ENCODE data around the gene TANC2. TPM values are rescaled to one million over a fixed set of nuclear protein-coding genes. Genes with fewer than 3 reads are reported as not detected.

TANC2 gene
- polyA plus RNA-seq (2011; rRNA removed), result 33.7 and 60.6 TPM in 2 replicates
- polyA plus RNA-seq (2012; cell fraction: cytosol; rRNA removed), result 8.3 and 10.8 TPM in 2 replicates
- 13.3 and 18.1 TPM in 2 replicates for polyA plus RNA-seq (2012; cell fraction: nucleus; rRNA removed)
- 16.3 to 19.4 TPM (median 17.9 TPM) in 3 replicates for polyA plus RNA-seq (2017; fragmentation: RNase III; extraction: RNeasy Plus Mini Kit Qiagen cat#74134 plus additional on column Dnase treatment)
- 584 and 615 TPM in 2 replicates for polyA minus RNA-seq (2011; rRNA and poly(A)+ RNA removed)

- H3K4me1 ChIP-seq, result peaks cover 59% of the 10 kb centered on the region
- no peak for FAIRE-seq
- H3K4me2 ChIP-seq, result peak within 1 kb of the TSS; percentile 86
- ChIA-PET CTCF (interaction anchor here (0.7 to 2.2 kb wide), 12 partner anchors 15 to 293 kb away, joined by 3 to 11 read pairs (median 4); no protein-coding TSS in a partner anchor), POLR2A (interaction anchor here (0.5 to 2.4 kb wide), 10 partner anchors 71 to 261 kb away, joined by 3 to 12 read pairs (median 5); no protein-coding TSS in a partner anchor)
- peak; percentile 72 to 75 for ATAC-seq
- H3K27ac ChIP-seq, result peak within 1 kb of the TSS; percentile 98
- peak; percentile 92 to 95 for DNase-seq (ENCODE audit: low read depth in 1 of 2, low spot score in 1 of 2)
- H3K9me3 ChIP-seq, result no peaks in the 10 kb centered on the region
- 11% methylated on average over 18 of the region's 81 CpGs for WGBS (ENCODE audit: missing lambda C conversion rate)
- peak within 1 kb of the TSS; percentile 98 for H3K4me3 ChIP-seq
- TF ChIP-seq CBX2 (IDR thresholded peaks at IDR 0.05; ENCODE audit: borderline replicate concordance, low read depth) (no peak), RAD21 (conservative IDR thresholded peaks at IDR 0.05 in 1 of 2, IDR thresholded peaks at IDR 0.05 in 1 of 2) (no peak), FOSB (CRISPR knock-in tag; IDR thresholded peaks at IDR 0.05) (no peak), ZSCAN20 (CRISPR knock-in tag; IDR thresholded peaks at IDR 0.05) (no peak), ELK1 (IDR thresholded peaks at IDR 0.05; ENCODE audit: low read depth, low read length) (no peak), HDAC2 (IDR thresholded peaks at IDR 0.05) (no peak), SMC3 (IDR thresholded peaks at IDR 0.05) (no peak; the same call in 2 of the 3 replicates), RNF2 (IDR thresholded peaks at IDR 0.05; ENCODE audit: borderline replicate concordance, low read depth) (no peak), HOXB5 (CRISPR knock-in tag; IDR thresholded peaks at IDR 0.05) (peak; percentile 45; the same call in 1 of the 2 replicates), CTCF (IDR thresholded peaks at IDR 0.05) (peak; percentile 49), POLR2AphosphoS2 (conservative IDR thresholded peaks at IDR 0.05; ENCODE audit: low read length) (no peak), PHF8 (IDR thresholded peaks at IDR 0.05; ENCODE audit: borderline replicate concordance, low read depth) (peak; percentile 70; the same call in 1 of the 2 replicates), NR3C1 (IDR thresholded peaks at IDR 0.05) (no peak), FOXS1 (CRISPR knock-in tag; IDR thresholded peaks at IDR 0.05) (no peak), BCL3 (IDR thresholded peaks at IDR 0.05) (peak; percentile 36; the same call in 1 of the 3 replicates), JUN (IDR thresholded peaks at IDR 0.05) (peak; percentile 55 to 86; a peak in 4 of 5 replicates), EHMT2 (IDR thresholded peaks at IDR 0.05; ENCODE audit: low read depth) (no peak), ATOH8 (CRISPR knock-in tag; IDR thresholded peaks at IDR 0.05; ENCODE audit: low read depth) (0 out of 2 replicates have a peak, but pooled peaks have one; percentile 46), FOSL2 (IDR thresholded peaks at IDR 0.05) (no peak), FOSL2 (CRISPR knock-in tag; IDR thresholded peaks at IDR 0.05) (peak; percentile 48; the same call in 1 of the 2 replicates), HOXB13 (CRISPR knock-in tag; IDR thresholded peaks at IDR 0.05; ENCODE audit: low read depth) (no peak), MAZ (IDR thresholded peaks at IDR 0.05; ENCODE audit: borderline replicate concordance, low read depth, low read length) (no peak), BHLHE40 (IDR thresholded peaks at IDR 0.05; ENCODE audit: low read depth, low read length) (peak; percentile 91), HOXA7 (CRISPR knock-in tag; IDR thresholded peaks at IDR 0.05) (no peak), POLR2A (IDR thresholded peaks at IDR 0.05; ENCODE audit: low read length) (peak; percentile 20), MYC (IDR thresholded peaks at IDR 0.05; ENCODE audit: borderline replicate concordance, low read length) (peak; percentile 31; the same call in 1 of the 2 replicates)
- TF ChIP-seq, protein P1, sequence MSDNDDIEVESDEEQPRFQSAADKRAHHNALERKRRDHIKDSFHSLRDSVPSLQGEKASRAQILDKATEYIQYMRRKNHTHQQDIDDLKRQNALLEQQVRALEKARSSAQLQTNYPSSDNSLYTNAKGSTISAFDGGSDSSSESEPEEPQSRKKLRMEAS (IDR thresholded peaks at IDR 0.05), result peak; percentile 95
- TF ChIP-seq, protein P2, sequence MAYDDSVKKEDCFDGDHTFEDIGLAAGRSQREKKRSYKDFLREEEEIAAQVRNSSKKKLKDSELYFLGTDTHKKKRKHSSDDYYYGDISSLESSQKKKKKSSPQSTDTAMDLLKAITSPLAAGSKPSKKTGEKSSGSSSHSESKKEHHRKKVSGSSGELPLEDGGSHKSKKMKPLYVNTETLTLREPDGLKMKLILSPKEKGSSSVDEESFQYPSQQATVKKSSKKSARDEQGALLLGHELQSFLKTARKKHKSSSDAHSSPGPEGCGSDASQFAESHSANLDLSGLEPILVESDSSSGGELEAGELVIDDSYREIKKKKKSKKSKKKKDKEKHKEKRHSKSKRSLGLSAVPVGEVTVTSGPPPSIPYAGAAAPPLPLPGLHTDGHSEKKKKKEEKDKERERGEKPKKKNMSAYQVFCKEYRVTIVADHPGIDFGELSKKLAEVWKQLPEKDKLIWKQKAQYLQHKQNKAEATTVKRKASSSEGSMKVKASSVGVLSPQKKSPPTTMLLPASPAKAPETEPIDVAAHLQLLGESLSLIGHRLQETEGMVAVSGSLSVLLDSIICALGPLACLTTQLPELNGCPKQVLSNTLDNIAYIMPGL (CRISPR knock-in tag; IDR thresholded peaks at IDR 0.05; ENCODE audit: borderline replicate concordance), result no peak
- TF ChIP-seq, protein P3, sequence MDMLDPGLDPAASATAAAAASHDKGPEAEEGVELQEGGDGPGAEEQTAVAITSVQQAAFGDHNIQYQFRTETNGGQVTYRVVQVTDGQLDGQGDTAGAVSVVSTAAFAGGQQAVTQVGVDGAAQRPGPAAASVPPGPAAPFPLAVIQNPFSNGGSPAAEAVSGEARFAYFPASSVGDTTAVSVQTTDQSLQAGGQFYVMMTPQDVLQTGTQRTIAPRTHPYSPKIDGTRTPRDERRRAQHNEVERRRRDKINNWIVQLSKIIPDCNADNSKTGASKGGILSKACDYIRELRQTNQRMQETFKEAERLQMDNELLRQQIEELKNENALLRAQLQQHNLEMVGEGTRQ (IDR thresholded peaks at IDR 0.05), result peak; percentile 90
- TF ChIP-seq, protein P4, sequence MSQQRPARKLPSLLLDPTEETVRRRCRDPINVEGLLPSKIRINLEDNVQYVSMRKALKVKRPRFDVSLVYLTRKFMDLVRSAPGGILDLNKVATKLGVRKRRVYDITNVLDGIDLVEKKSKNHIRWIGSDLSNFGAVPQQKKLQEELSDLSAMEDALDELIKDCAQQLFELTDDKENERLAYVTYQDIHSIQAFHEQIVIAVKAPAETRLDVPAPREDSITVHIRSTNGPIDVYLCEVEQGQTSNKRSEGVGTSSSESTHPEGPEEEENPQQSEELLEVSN (IDR thresholded peaks at IDR 0.05; ENCODE audit: borderline replicate concordance, low read depth), result peak; percentile 78; the same call in 1 of the 2 replicates
Measured at GRCh38 chr17:62965686-62966425, at the start of gene TANC2. TANC2 (plus strand) TSS chr17:62966235; CDS start chr17:63009560, 43,325 bp downstream.
